Activated naive CD8-positive, alpha-beta T cell treated with anti-CD3 and anti-CD28 coated beads, Interleukin-2, amount 50 U/mL, for 24 hours (primary cell): ENCODE data around the gene SLC24A1.
A peak's percentile ranks its signal among the peaks of the same experiment; 100 is the strongest.

ENCODE experiments used
- ATAC-seq: fragments of 150-1000 bp; cut with Tn5 transposase; one replicate; pipeline ENCODE4 v1.10.0; 2021
- DNase-seq: peaks from one replicate; pipeline ENCODE4 v3.0.0; 2021
- H3K27ac Mint-ChIP-seq: one replicate; pipeline ENCODE4 v1.8.0; 2021; ENCODE audit warnings: mild to moderate bottlenecking, mixed read lengths
- H3K27me3 Mint-ChIP-seq: one replicate; pipeline ENCODE4 v1.8.0; 2021; ENCODE audit warnings: mixed read lengths
- H3K36me3 Mint-ChIP-seq: one replicate; pipeline ENCODE4 v1.8.0; 2021; ENCODE audit warnings: low read depth, mixed read lengths
- H3K4me1 Mint-ChIP-seq: one replicate; pipeline ENCODE4 v1.8.0; 2021; ENCODE audit warnings: mixed read lengths
- H3K4me3 Mint-ChIP-seq: one replicate; pipeline ENCODE4 v1.8.0; 2021; ENCODE audit warnings: mild to moderate bottlenecking, moderate library complexity, mixed read lengths
- H3K9me3 Mint-ChIP-seq: one replicate; pipeline ENCODE4 v1.8.0; 2021; ENCODE audit warnings: mixed read lengths

Gene SLC24A1

GRCh38 chr15:65632780-65633375, 11.1 kb downstream of the SLC24A1 start:
- H3K27me3 Mint-ChIP-seq: no peaks in the 10 kb centered on the region
- H3K4me1 Mint-ChIP-seq: peaks cover 23% of the 10 kb centered on the region
- no peaks in the 10 kb centered on the region for H3K36me3 Mint-ChIP-seq
- H3K4me3 Mint-ChIP-seq: no peak overlapping the region
- no peak for DNase-seq
- no peaks in the 10 kb centered on the region for H3K9me3 Mint-ChIP-seq
- ATAC-seq: no peak
- H3K27ac Mint-ChIP-seq: no peak overlapping the region

GRCh38 chr15:65633752-65634151, 12.0 kb downstream of the SLC24A1 start:
- H3K36me3 Mint-ChIP-seq: no peaks in the 10 kb centered on the region
- peaks cover 29% of the 10 kb centered on the region for H3K4me1 Mint-ChIP-seq
- no peaks in the 10 kb centered on the region for H3K9me3 Mint-ChIP-seq
- no peak overlapping the region for H3K4me3 Mint-ChIP-seq
- DNase-seq: no peak
- H3K27ac Mint-ChIP-seq: no peak overlapping the region
- no peaks in the 10 kb centered on the region for H3K27me3 Mint-ChIP-seq
- no peak for ATAC-seq

- DNase-seq (no peak), ATAC-seq (no peak)
- no peaks in the 10 kb centered on the region for H3K9me3 Mint-ChIP-seq
- no peaks in the 10 kb centered on the region for H3K27me3 Mint-ChIP-seq
- H3K36me3 Mint-ChIP-seq: no peaks in the 10 kb centered on the region
- H3K4me1 Mint-ChIP-seq: peaks cover 33% of the 10 kb centered on the region
- no peak overlapping the region for H3K4me3 Mint-ChIP-seq
- no peak overlapping the region for H3K27ac Mint-ChIP-seq
These were observed 12.6 kb downstream of the SLC24A1 start for GRCh38 chr15:65634356-65634755.

- no peak for ATAC-seq
- H3K4me3 Mint-ChIP-seq: no peak overlapping the region
- peaks cover 9% of the 10 kb centered on the region for H3K4me1 Mint-ChIP-seq
- no peaks in the 10 kb centered on the region for H3K9me3 Mint-ChIP-seq
- no peaks in the 10 kb centered on the region for H3K27me3 Mint-ChIP-seq
- DNase-seq: no peak
- H3K27ac Mint-ChIP-seq: no peak overlapping the region
- H3K36me3 Mint-ChIP-seq: no peaks in the 10 kb centered on the region
These were observed 16.4 kb downstream of the SLC24A1 start for GRCh38 chr15:65638109-65638508.

GRCh38 chr15:65638681-65639089, 16.9 kb downstream of the SLC24A1 start:
- Mint-ChIP-seq H3K27me3 (no peaks in the 10 kb centered on the region), H3K4me3 (no peak overlapping the region), H3K36me3 (no peaks in the 10 kb centered on the region), H3K4me1 (peaks cover 9% of the 10 kb centered on the region), H3K27ac (no peak overlapping the region), H3K9me3 (no peaks in the 10 kb centered on the region)
- ATAC-seq (peak; percentile 55), DNase-seq (peak; percentile 12)

GRCh38 chr15:65639509-65639908, 17.8 kb downstream of the SLC24A1 start:
- no peak overlapping the region for H3K27ac Mint-ChIP-seq
- no peak overlapping the region for H3K4me3 Mint-ChIP-seq
- H3K4me1 Mint-ChIP-seq: peaks cover 9% of the 10 kb centered on the region
- no peaks in the 10 kb centered on the region for H3K36me3 Mint-ChIP-seq
- ATAC-seq (no peak), DNase-seq (no peak)
- no peaks in the 10 kb centered on the region for H3K27me3 Mint-ChIP-seq
- H3K9me3 Mint-ChIP-seq: no peaks in the 10 kb centered on the region

- Mint-ChIP-seq H3K4me1 (peaks cover 9% of the 10 kb centered on the region), H3K27me3 (no peaks in the 10 kb centered on the region), H3K9me3 (no peaks in the 10 kb centered on the region), H3K36me3 (no peaks in the 10 kb centered on the region), H3K27ac (no peak overlapping the region), H3K4me3 (no peak overlapping the region)
- DNase-seq (no peak), ATAC-seq (no peak)
These were observed 20.2 kb downstream of the SLC24A1 start for GRCh38 chr15:65641768-65642475.

- H3K27me3 Mint-ChIP-seq: no peaks in the 10 kb centered on the region
- H3K27ac Mint-ChIP-seq: no peak overlapping the region
- DNase-seq (no peak), ATAC-seq (no peak)
- H3K4me1 Mint-ChIP-seq: peaks cover 9% of the 10 kb centered on the region
- H3K4me3 Mint-ChIP-seq: no peak overlapping the region
- H3K9me3 Mint-ChIP-seq: no peaks in the 10 kb centered on the region
- H3K36me3 Mint-ChIP-seq: no peaks in the 10 kb centered on the region
These were observed 20.9 kb downstream of the SLC24A1 start for GRCh38 chr15:65642594-65642993.

- ATAC-seq: no peak
- Mint-ChIP-seq H3K27ac (no peak overlapping the region), H3K27me3 (no peaks in the 10 kb centered on the region), H3K9me3 (no peaks in the 10 kb centered on the region), H3K36me3 (no peaks in the 10 kb centered on the region), H3K4me3 (no peak overlapping the region), H3K4me1 (no peaks in the 10 kb centered on the region)
- DNase-seq: no peak
These were observed 22.5 kb downstream of the SLC24A1 start for GRCh38 chr15:65644282-65644681.

- H3K27ac Mint-ChIP-seq: no peak overlapping the region
- DNase-seq: no peak
- H3K4me1 Mint-ChIP-seq: no peaks in the 10 kb centered on the region
- no peaks in the 10 kb centered on the region for H3K9me3 Mint-ChIP-seq
- no peak for ATAC-seq
- peaks cover 2% of the 10 kb centered on the region for H3K36me3 Mint-ChIP-seq
- H3K27me3 Mint-ChIP-seq: no peaks in the 10 kb centered on the region
- H3K4me3 Mint-ChIP-seq: no peak overlapping the region
These were observed 23.7 kb downstream of the SLC24A1 start for GRCh38 chr15:65645392-65645791.

GRCh38 chr15:65646486-65646885, 24.7 kb downstream of the SLC24A1 start:
- no peak for DNase-seq
- H3K36me3 Mint-ChIP-seq: peaks cover 5% of the 10 kb centered on the region
- no peaks in the 10 kb centered on the region for H3K9me3 Mint-ChIP-seq
- no peak overlapping the region for H3K27ac Mint-ChIP-seq
- H3K4me3 Mint-ChIP-seq: no peak overlapping the region
- ATAC-seq: no peak
- H3K27me3 Mint-ChIP-seq: no peaks in the 10 kb centered on the region
- H3K4me1 Mint-ChIP-seq: no peaks in the 10 kb centered on the region

- Mint-ChIP-seq H3K27me3 (no peaks in the 10 kb centered on the region), H3K4me1 (no peaks in the 10 kb centered on the region), H3K9me3 (no peaks in the 10 kb centered on the region), H3K4me3 (no peak overlapping the region), H3K27ac (no peak overlapping the region), H3K36me3 (peaks cover 28% of the 10 kb centered on the region)
- no peak for DNase-seq
- no peak for ATAC-seq
These were observed 28.7 kb downstream of the SLC24A1 start for GRCh38 chr15:65650312-65651041.

GRCh38 chr15:65651042-65651322, 29.2 kb downstream of the SLC24A1 start:
- ATAC-seq (no peak), DNase-seq (no peak)
- no peaks in the 10 kb centered on the region for H3K9me3 Mint-ChIP-seq
- H3K36me3 Mint-ChIP-seq: peaks cover 29% of the 10 kb centered on the region
- no peak overlapping the region for H3K4me3 Mint-ChIP-seq
- no peaks in the 10 kb centered on the region for H3K4me1 Mint-ChIP-seq
- no peaks in the 10 kb centered on the region for H3K27me3 Mint-ChIP-seq
- H3K27ac Mint-ChIP-seq: no peak overlapping the region

GRCh38 chr15:65651831-65652749, 30.4 kb downstream of the SLC24A1 start:
- no peak overlapping the region for H3K4me3 Mint-ChIP-seq
- no peaks in the 10 kb centered on the region for H3K4me1 Mint-ChIP-seq
- peaks cover 31% of the 10 kb centered on the region for H3K36me3 Mint-ChIP-seq
- ATAC-seq (no peak), DNase-seq (no peak)
- H3K27me3 Mint-ChIP-seq: no peaks in the 10 kb centered on the region
- no peak overlapping the region for H3K27ac Mint-ChIP-seq
- no peaks in the 10 kb centered on the region for H3K9me3 Mint-ChIP-seq
